DND-41 (cell line): Measurements from ENCODE around the gene CD55.

Experiments used
- CTCF ChIP-seq: IDR thresholded peaks from 2 replicates; pipeline ENCODE4 v1.5.1; 2012; ENCODE audit warnings: borderline replicate concordance, low read length, moderate library complexity, mild to moderate bottlenecking; ENCODE audit not compliant: poor library complexity, severe bottlenecking; ENCODE audit errors: extremely low read depth
- EZH2 ChIP-seq: IDR thresholded peaks from 3 replicates; pipeline ENCODE4 v1.6.1; 2012; ENCODE audit warnings: borderline replicate concordance, low read depth, mild to moderate bottlenecking, moderate library complexity, low read length, inconsistent platforms; ENCODE audit not compliant: severe bottlenecking

GRCh38 chr1:207311888-207312603 is 9.4 kb upstream of the CD55 start:
- no peak for TF ChIP-seq CTCF
- TF ChIP-seq EZH2, result no peak
